ENCODE measurements around the gene ACVR1. TPM values are rescaled to one million over a fixed set of nuclear protein-coding genes. Genes with fewer than 3 reads are reported as not detected.

Gene ACVR1
- polyA plus RNA-seq, 1 experiment: 50.6 TPM

DNA sequence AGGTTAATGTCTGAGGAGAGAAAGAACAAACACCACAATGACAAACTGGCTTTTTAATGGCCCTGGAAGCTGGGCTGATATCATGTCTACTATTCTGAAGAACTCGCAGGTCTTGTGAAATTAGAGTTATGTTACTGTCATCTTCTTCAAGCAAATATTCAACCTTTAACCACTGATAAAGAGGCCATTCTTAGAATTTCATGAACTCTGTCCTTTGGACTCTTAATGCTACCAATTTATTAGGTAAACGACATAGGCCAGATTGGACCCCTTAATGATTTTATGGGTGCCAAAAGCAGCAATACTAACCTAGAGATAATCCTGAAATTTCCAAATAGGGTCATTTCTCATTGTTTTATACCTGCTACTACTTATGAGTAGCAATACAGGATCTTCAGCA is 138.5 kb downstream of the ACVR1 start:
- DNase-seq (ENCODE audit: low read depth, low spot score): no peak
- no peak overlapping the region for H3K27ac ChIP-seq (ENCODE audit: low read depth, low read length)
- CTCF ChIA-PET: no interaction called here
- H3K27me3 ChIP-seq (ENCODE audit: control insufficient read depth, insufficient read depth, low read length): no peaks in the 10 kb centered on the region
- POLR2A ChIA-PET: no interaction called here
- H3K9me3 ChIP-seq (ENCODE audit: control insufficient read depth, insufficient read depth, low read length): no peaks in the 10 kb centered on the region
- TF ChIP-seq, protein P1, sequence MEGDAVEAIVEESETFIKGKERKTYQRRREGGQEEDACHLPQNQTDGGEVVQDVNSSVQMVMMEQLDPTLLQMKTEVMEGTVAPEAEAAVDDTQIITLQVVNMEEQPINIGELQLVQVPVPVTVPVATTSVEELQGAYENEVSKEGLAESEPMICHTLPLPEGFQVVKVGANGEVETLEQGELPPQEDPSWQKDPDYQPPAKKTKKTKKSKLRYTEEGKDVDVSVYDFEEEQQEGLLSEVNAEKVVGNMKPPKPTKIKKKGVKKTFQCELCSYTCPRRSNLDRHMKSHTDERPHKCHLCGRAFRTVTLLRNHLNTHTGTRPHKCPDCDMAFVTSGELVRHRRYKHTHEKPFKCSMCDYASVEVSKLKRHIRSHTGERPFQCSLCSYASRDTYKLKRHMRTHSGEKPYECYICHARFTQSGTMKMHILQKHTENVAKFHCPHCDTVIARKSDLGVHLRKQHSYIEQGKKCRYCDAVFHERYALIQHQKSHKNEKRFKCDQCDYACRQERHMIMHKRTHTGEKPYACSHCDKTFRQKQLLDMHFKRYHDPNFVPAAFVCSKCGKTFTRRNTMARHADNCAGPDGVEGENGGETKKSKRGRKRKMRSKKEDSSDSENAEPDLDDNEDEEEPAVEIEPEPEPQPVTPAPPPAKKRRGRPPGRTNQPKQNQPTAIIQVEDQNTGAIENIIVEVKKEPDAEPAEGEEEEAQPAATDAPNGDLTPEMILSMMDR (IDR thresholded peaks at IDR 0.05; ENCODE audit: low read depth, low read length): no peak
- no peak overlapping the region for H3K4me3 ChIP-seq (ENCODE audit: low read depth, low read length)

GRCh38 chr2:157735532-157735931 is 140.6 kb downstream of the ACVR1 start:
- POLR2A ChIA-PET: no interaction called here
- TF ChIP-seq, protein P1 (IDR thresholded peaks at IDR 0.05; ENCODE audit: low read depth, low read length): no peak

DNA sequence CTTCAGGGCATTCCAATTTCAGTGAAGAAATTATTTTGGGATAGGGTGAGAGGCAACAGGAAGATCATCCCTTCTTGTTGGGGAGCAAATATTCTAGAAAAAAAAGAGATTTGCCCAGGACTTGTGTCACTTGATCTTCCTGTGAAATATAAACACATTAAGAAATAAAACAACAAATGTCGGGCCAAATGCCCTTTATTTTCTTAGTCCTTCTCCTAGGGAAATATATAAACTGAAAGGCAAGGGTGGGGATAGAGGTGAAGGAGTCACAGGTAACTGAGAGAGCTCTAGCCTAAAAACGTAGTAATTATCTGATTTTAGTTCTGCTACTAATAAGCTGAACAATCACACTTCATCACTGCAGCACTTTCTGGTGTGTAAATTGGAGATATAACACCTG is 142.9 kb downstream of the ACVR1 start:
- Histone ChIP-seq H3K27ac (ENCODE audit: low read depth, low read length) (no peak overlapping the region), H3K4me3 (ENCODE audit: low read depth, low read length) (no peak overlapping the region), H3K27me3 (ENCODE audit: control insufficient read depth, insufficient read depth, low read length) (no peaks in the 10 kb centered on the region), H3K9me3 (ENCODE audit: control insufficient read depth, insufficient read depth, low read length) (no peaks in the 10 kb centered on the region)
- TF ChIP-seq, protein P1 (IDR thresholded peaks at IDR 0.05; ENCODE audit: low read depth, low read length): no peak
- ChIA-PET CTCF (no interaction called here), POLR2A (no interaction called here)
- no peak for DNase-seq (ENCODE audit: low read depth, low spot score)

More at GRCh38 chr2:157735532-157735931, 140.6 kb downstream of the ACVR1 start:
- no peaks in the 10 kb centered on the region for H3K9me3 ChIP-seq (ENCODE audit: control insufficient read depth, insufficient read depth, low read length)
- no peak for DNase-seq (ENCODE audit: low read depth, low spot score)
- H3K4me3 ChIP-seq (ENCODE audit: low read depth, low read length): no peak overlapping the region
- CTCF ChIA-PET: no interaction called here
- no peak overlapping the region for H3K27ac ChIP-seq (ENCODE audit: low read depth, low read length)
- H3K27me3 ChIP-seq (ENCODE audit: control insufficient read depth, insufficient read depth, low read length): no peaks in the 10 kb centered on the region

- Histone ChIP-seq H3K9me3 (ENCODE audit: control insufficient read depth, insufficient read depth, low read length) (no peaks in the 10 kb centered on the region), H3K4me3 (ENCODE audit: low read depth, low read length) (no peak overlapping the region), H3K27me3 (ENCODE audit: control insufficient read depth, insufficient read depth, low read length) (no peaks in the 10 kb centered on the region), H3K27ac (ENCODE audit: low read depth, low read length) (no peak overlapping the region)
- no peak for DNase-seq (ENCODE audit: low read depth, low spot score)
- ChIA-PET POLR2A (no interaction called here), CTCF (no interaction called here)
- TF ChIP-seq, protein P1 (IDR thresholded peaks at IDR 0.05; ENCODE audit: low read depth, low read length): no peak
These were observed 143.5 kb downstream of the ACVR1 start for GRCh38 chr2:157732596-157732995.

- ChIA-PET CTCF (no interaction called here), POLR2A (no interaction called here)
These were observed 148.4 kb downstream of the ACVR1 start for GRCh38 chr2:157727693-157728092.

More at GRCh38 chr2:157727693-157728092, 148.4 kb downstream of the ACVR1 start:
- DNase-seq (ENCODE audit: low read depth, low spot score): no peak
- TF ChIP-seq, protein P1 (IDR thresholded peaks at IDR 0.05; ENCODE audit: low read depth, low read length): no peak
- H3K9me3 ChIP-seq (ENCODE audit: control insufficient read depth, insufficient read depth, low read length): no peaks in the 10 kb centered on the region; the same call in 1 of the 2 replicates
- no peak overlapping the region for H3K4me3 ChIP-seq (ENCODE audit: low read depth, low read length)
- H3K27me3 ChIP-seq (ENCODE audit: control insufficient read depth, insufficient read depth, low read length): no peaks in the 10 kb centered on the region
- H3K27ac ChIP-seq (ENCODE audit: low read depth, low read length): no peak overlapping the region

All from AG04450 (cell line).